Lower lobe of right lung (tissue), 2 donors: ENCODE results near the gene LBP. TPM values are rescaled to one million over a fixed set of nuclear protein-coding genes. Genes with fewer than 3 reads are reported as not detected.

Experiments
- ATAC-seq, 2 donors: fragments of 200-7000 bp; cut with Tn5 transposase; one replicate each; pipeline ENCODE4 v1.9.1; 2020 to 2022; ENCODE audit warnings: mild to moderate bottlenecking in 2 of 2, moderate library complexity in 2 of 2
- DNase-seq: peaks from one replicate; pipeline ENCODE4 v3.0.0-alpha.2; 2020
- H3K27ac ChIP-seq: fragments of 200-600 bp; one replicate; pipeline ENCODE4 v1.8.0; 2022
- H3K27me3 ChIP-seq: fragments of 200-600 bp; one replicate; pipeline ENCODE4 v1.8.0; 2022; ENCODE audit warnings: low read depth
- H3K36me3 ChIP-seq: fragments of 200-600 bp; one replicate; pipeline ENCODE4 v1.8.0; 2022; ENCODE audit warnings: mild to moderate bottlenecking
- H3K4me1 ChIP-seq: fragments of 200-600 bp; one replicate; pipeline ENCODE4 v1.8.0; 2022
- H3K4me3 ChIP-seq: fragments of 200-600 bp; one replicate; pipeline ENCODE4 v1.8.0; 2022; ENCODE audit warnings: mild to moderate bottlenecking
- H3K9me3 ChIP-seq: fragments of 200-600 bp; one replicate; pipeline ENCODE4 v1.8.0; 2022
- CTCF ChIP-seq: fragments of 200-600 bp; IDR thresholded peaks from one replicate; pipeline ENCODE4 v1.8.0; 2022; ENCODE audit warnings: antibody characterized with exemption, mild to moderate bottlenecking
- intact Hi-C: fragments of 100-400 bp; cut with DNase I; formaldehyde crosslinking; loops from one replicate; pipeline ENCODE4 v1.11.0; 2022
- total RNA-seq: library from RNA; stranded (reverse); fragmentation: NEBNext Ultra II Directional; extraction: Animal tissue kit (Norgen Biotek cat#: 25700); gene quantifications from one replicate; pipeline ENCODE4 v1.2.1, GENCODE V29; 2021
- donor health status: DM: no; HTN: yes; CAD: no; lungs with severe emphysema.

LBP gene
- total RNA-seq, 1 donor from 2014 or later, result not detected

- no peak for ATAC-seq
- Histone ChIP-seq H3K9me3 (no peaks in the 10 kb centered on the region), H3K4me3 (no peak overlapping the region), H3K27me3 (peaks cover 7% of the 10 kb centered on the region), H3K27ac (no peak overlapping the region), H3K36me3 (no peaks in the 10 kb centered on the region), H3K4me1 (no peaks in the 10 kb centered on the region)
- intact Hi-C loops, result no loop called here
- no peak for DNase-seq
- TF ChIP-seq CTCF, result no peak
Measured at GRCh38 chr20:38320221-38320620, 26.1 kb upstream of the LBP start.

- peak; percentile 58 for TF ChIP-seq CTCF
- ATAC-seq, result no peak
- no peaks in the 10 kb centered on the region for H3K9me3 ChIP-seq
- peaks cover 7% of the 10 kb centered on the region for H3K27me3 ChIP-seq
- no peaks in the 10 kb centered on the region for H3K4me1 ChIP-seq
- intact Hi-C loops, result no loop called here
- no peak overlapping the region for H3K4me3 ChIP-seq
- DNase-seq, result no peak
- H3K27ac ChIP-seq, result no peak overlapping the region
- no peaks in the 10 kb centered on the region for H3K36me3 ChIP-seq
Measured at GRCh38 chr20:38321959-38322598, 24.2 kb upstream of the LBP start.

- TF ChIP-seq CTCF, result no peak
- no peak for DNase-seq
- Histone ChIP-seq H3K36me3 (no peaks in the 10 kb centered on the region), H3K4me1 (no peaks in the 10 kb centered on the region), H3K4me3 (no peak overlapping the region), H3K9me3 (no peaks in the 10 kb centered on the region), H3K27ac (no peak overlapping the region), H3K27me3 (peaks cover 10% of the 10 kb centered on the region)
- intact Hi-C loops, result no loop called here
- no peak for ATAC-seq
Measured at GRCh38 chr20:38324159-38324558, 22.1 kb upstream of the LBP start.

- ATAC-seq (no peak), DNase-seq (no peak)
- intact Hi-C loops, result no loop called here
- Histone ChIP-seq H3K27ac (no peak overlapping the region), H3K27me3 (peaks cover 16% of the 10 kb centered on the region), H3K4me3 (no peak overlapping the region), H3K9me3 (no peaks in the 10 kb centered on the region), H3K36me3 (no peaks in the 10 kb centered on the region), H3K4me1 (no peaks in the 10 kb centered on the region)
- no peak for TF ChIP-seq CTCF
Measured at GRCh38 chr20:38325167-38325566, 21.1 kb upstream of the LBP start.

GRCh38 chr20:38325905-38326304, 20.4 kb upstream of the LBP start:
- TF ChIP-seq CTCF, result no peak

More at GRCh38 chr20:38325905-38326304, 20.4 kb upstream of the LBP start:
- DNase-seq (no peak), ATAC-seq (no peak)
- Histone ChIP-seq H3K4me1 (no peaks in the 10 kb centered on the region), H3K4me3 (no peak overlapping the region), H3K27ac (no peak overlapping the region), H3K36me3 (no peaks in the 10 kb centered on the region), H3K9me3 (no peaks in the 10 kb centered on the region), H3K27me3 (peaks cover 16% of the 10 kb centered on the region)
- intact Hi-C loops, result no loop called here
